DMS79 treated with DMSO at 0.1 percent for 48 hours (cell line): ENCODE measurements around the gene CD6.

ENCODE experiments used
- DNase-seq: peaks from one replicate; lab custom pipeline; 2025; lab: John Stamatoyannopoulos, UW

The CD6 gene

GRCh38 chr11:60935676-60936442 is 35.6 kb upstream of the CD6 start:
- DNase-seq: no peak

GRCh38 chr11:60936467-60937143 is 34.9 kb upstream of the CD6 start:
- no peak for DNase-seq

GRCh38 chr11:60937144-60937527 is 34.3 kb upstream of the CD6 start:
- no peak for DNase-seq

- no peak for DNase-seq
Observed at GRCh38 chr11:60937811-60938210, 33.7 kb upstream of the CD6 start.

GRCh38 chr11:60938500-60938899 is 33.0 kb upstream of the CD6 start:
- no peak for DNase-seq

DNA sequence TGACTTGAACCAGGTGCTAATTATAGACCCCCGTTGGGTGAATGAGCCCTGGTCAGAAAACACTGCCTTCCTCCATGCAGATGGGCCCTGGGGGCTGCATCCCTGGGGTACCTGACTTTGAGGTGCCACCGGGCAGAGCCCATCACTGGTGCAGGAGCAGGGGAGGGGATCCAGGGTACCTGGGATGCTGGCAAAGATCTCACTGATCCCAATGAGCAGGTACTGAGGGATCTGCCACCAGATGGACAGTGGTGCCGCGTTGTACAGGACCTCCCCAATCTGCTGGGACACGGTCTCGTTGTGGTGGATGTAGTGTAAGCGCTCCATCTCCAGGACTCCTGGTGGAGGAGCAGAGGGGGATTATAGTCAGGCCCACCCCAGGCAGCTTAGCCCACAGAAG is 32.2 kb upstream of the CD6 start:
- no peak for DNase-seq

GRCh38 chr11:60939855-60940254 is 31.6 kb upstream of the CD6 start:
- DNase-seq: no peak

DNA sequence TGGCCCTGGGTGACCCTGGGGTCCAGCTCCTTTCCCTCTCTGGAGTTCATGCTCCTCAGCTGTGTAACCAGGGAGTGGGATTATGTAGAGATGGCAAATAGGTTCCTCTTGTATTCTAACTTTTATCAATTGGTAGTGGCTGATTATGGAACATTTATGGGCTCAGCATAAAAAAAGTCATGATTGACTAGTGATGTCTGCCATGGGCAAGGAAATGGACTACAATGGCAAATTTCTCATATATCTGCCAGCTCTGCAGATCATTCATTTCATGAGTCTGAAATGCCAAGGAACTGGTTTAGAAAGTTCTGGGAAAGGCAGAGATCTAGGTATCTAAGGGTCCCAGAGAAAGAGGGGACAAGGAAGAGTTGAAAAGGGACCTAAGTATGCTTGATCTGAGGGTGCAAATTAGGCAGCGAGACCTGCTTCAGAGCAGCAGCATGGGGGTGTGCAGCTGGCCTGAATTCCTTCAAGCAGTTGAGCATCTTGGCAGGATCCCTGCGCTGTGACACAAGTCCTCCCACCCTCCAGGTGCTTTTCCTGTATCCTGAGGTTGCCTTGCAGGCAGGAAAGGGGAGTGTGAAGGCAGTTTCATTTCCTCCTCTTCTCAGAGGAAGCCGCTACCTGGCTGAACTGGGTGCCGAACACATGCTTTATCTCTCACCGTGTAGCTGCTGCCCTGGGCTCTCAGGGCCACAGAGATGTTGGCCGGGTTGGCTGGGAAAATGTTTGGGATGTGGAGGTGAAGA is 29.9 kb upstream of the CD6 start:
- no peak for DNase-seq

DNA sequence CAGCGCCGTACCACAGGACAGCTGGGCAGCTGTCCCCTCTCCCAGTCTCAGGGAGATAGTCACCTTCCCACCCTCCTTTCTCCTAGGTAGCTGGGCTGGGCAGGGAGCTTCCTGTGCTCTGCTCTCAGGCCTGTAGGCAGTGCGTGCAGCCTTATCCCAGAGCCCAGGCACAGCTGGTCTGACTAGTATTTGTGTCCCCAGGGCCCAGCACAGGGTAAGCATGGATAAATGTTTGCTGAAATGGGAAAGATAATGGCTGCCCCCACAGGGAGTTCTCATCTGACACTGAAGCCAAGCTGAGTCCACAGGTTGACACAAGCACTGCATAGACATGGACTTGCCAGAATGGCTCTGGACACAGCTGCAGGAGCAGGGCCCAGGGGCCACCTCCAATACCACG is 29.3 kb upstream of the CD6 start:
- DNase-seq: no peak

- peak; percentile 90 for DNase-seq
Observed at GRCh38 chr11:60942970-60943565, 28.4 kb upstream of the CD6 start.

DNA sequence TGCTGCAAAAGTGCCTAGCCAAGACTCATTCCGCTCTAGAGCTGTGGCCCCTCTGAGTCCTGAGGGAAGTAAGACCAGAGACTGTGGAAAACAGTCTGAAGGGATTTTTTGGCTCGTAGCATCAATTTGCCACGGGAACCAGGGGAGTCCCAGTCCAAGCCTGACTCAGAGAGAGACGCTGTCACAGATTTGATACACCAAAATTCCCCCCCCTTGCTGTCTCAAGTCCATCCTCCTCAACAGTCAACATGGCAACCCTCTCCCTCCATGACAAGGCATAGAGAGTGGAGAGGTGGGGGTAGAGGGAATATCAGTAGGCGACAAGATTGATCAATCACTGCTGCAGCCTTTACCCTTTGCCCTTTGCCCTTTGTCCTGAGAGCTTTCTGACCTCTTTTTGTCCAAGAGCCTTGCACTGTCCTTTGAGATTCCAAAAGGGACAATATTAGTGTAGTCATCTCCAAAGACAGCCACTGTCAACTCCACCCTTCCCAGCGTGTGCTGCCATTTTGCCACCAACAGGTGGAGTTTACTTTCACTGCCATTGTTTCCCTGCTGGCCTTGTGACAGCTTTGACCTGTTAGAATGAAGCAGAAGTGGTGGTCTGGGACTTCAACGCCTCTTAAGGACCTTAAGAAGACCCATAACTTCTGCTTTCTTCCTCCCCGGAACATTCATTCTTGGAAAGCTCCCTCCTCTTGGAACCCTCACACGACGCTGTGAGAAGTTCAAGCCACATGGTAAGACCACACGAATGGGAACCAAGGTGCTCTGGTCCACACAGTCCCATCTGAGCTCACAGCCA is 26.8 kb upstream of the CD6 start:
- no peak for DNase-seq

DNA sequence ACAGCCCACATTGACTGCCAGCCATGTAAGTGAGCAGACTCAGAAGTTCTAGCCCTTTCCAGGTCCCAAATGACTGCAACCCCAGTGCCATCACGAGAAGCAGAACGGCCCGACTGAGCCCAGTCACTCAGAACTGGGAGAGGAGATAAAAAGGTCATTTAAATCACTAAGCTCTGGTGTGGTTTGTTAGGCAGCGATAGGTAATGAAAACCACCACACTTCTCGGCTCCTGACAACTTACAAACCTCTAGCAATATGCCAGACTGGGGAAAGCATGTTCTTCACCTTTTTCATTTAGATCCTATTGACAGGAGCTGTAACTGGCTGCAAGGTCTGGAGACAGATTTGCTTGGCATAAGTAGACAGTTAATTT is 26.2 kb upstream of the CD6 start:
- DNase-seq: no peak

GRCh38 chr11:60946601-60947264 is 24.7 kb upstream of the CD6 start:
- no peak for DNase-seq

DNA sequence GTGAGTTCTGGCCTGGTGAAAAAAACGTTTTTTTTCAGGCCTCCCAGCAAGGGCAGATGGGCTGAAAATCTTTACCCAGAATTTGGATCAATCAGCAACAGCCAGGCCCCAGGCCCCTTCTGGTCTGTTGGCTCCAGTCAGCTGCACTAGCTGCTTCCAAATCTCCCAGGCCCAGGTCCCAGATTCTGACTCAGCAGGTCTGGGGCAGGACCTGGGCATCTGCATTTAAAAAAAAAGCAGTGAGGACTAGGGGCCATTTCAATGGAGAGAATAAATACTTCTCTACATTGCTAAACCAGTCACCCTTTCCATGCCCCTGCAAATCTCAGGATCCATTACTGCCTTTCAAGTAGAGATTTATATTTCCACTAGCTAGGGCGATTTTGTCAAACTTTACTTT is 23.8 kb upstream of the CD6 start:
- DNase-seq: no peak

DNA sequence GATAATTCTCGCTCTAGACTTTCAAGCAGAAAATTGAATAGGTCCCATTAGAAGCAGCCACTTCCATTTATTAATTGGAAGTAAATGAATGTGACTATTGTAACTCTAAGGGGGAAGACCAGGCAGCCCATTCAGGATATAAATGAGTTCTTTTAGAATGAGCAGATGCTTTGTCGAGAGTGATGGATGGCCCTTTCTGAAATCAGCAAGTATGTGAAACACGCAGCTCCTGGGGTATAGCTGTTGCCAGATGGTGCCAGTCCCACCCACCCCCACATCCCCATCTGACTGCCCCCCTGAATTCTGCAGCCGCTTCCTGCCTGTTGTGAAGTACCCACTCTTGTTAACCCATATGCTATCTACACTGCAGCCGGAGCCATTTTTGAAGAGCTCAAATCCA is 23.2 kb upstream of the CD6 start:
- DNase-seq: no peak

DNA sequence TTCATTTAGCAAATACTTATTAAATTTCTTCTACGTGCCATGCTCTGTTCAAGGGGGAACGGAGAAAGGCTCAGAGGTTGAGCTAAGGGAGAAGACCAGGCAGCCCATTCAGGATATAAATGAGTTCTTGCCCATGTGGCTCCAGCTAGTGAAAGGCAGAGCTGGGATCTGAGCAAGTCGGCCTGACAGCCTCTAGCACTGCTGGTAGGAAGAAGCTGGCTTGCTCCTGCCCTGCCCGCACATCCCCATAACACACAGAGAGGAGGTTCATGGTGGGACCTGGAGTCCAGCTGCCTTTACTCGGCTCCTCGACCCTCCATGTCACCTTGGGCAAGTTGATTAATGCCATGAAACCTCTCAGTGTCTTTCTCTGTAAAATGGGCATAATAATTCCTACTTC is 21.5 kb upstream of the CD6 start:
- DNase-seq: no peak

DNA sequence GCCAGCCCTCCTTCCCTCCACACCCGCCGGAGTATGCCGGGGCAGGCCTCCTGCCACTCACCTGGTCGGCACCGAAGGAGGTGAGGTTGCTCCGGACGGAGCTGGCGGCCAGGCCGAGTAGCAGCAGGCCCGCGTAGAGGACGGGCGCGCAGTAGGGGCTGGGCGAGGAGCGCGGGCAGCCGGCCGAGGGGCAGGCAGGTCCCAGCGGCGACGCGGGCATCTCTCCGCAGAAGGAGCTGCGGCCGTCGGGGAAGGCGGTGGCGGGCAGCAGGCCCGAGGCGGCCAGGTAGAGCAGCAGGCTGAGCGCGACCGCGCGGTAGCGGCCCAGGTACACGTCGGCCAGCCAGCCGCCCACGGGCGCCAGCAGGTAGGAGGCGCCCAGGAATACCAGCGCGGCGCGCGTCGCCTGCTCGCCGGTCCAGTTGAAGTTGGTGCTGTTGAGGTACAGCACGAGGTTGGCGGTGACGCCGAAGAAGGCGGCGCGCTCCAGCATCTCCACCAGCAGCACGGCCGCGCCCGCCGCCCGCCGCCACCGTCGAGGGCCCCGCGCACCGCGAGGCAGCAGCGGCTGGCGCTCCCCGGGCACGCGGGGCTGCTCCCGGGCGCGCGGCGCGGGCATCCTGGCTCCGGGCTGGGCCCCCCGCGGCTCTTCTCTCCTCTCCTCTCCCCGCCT is 20.4 kb upstream of the CD6 start:
- no peak for DNase-seq

GRCh38 chr11:60951606-60951903 is 19.9 kb upstream of the CD6 start:
- DNase-seq: no peak

- no peak for DNase-seq
Observed at GRCh38 chr11:60951904-60952741, 19.4 kb upstream of the CD6 start, which contains the start of gene SLC15A3. Gene SLC15A3, minus strand, starts transcription at chr11:60952176. Its CDS starts 625 bp downstream, at chr11:60951551.

DNA sequence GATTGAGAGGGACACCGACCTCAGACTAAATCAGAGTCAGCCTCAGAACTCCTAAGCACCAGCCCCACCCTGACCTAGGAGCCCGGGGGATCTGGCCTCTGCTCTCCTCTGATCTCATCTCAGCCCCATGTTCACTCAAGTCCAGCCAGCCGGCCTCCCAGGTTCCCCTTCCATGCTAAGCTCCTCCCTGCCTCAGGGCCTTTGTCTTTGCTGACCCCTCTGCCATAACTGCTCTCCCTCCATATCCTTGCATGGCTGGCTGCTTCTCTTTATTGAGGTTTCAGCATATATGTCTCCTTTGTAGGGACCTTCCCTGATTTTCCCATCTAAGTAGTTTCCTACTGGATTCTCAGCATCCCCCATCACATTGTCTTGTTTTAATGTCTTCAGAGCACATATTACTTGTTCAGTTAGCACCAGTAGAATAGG is 18.7 kb upstream of the CD6 start:
- no peak for DNase-seq
